GM13977 (cell line): ENCODE measurements around the gene MRPS12.

Experiments used
- DNase-seq: peaks from one replicate; pipeline ENCODE4 v3.0.0; 2012; ENCODE audit warnings: low spot score
- CTCF ChIP-seq: IDR thresholded peaks from 2 replicates; pipeline ENCODE4 v1.5.1; 2012; ENCODE audit warnings: mild to moderate bottlenecking, control low read depth; ENCODE audit not compliant: insufficient read depth; ENCODE audit errors: extremely low read depth, missing control alignments
- in situ Hi-C: fragments of 300-500 bp; cut with MboI; formaldehyde crosslinking; loops from one replicate; pipeline ENCODE4 v1.12.0; 2022; ENCODE audit warnings: low sequenced_read_pairs, low pct_unique_long_range_greater_than_20kb, mixed read lengths, inconsistent platforms; ENCODE audit not compliant: unreplicated experiment

The MRPS12 gene

GRCh38 chr19:38970664-38971532, 40.2 kb downstream of the MRPS12 start:
- in situ Hi-C loops, result no loop called here
- TF ChIP-seq CTCF, result no peak
- no peak for DNase-seq

GRCh38 chr19:38971672-38972071, 40.9 kb downstream of the MRPS12 start:
- in situ Hi-C loops, result no loop called here
- no peak for TF ChIP-seq CTCF
- DNase-seq, result no peak

GRCh38 chr19:38974624-38975213, 44.0 kb downstream of the MRPS12 start:
- in situ Hi-C loops, result no loop called here
- no peak for DNase-seq
- TF ChIP-seq CTCF, result no peak

- in situ Hi-C loops, result no loop called here
- DNase-seq, result peak; percentile 38
- TF ChIP-seq CTCF, result peak; percentile 1
These were observed 44.6 kb downstream of the MRPS12 start, which contains the start of gene FBXO17 for GRCh38 chr19:38975214-38975860. Gene FBXO17 (minus strand): TSS chr19:38975742. CDS start chr19:38950319, 25,423 bp downstream.

GRCh38 chr19:38975861-38976271, 45.1 kb downstream of the MRPS12 start:
- TF ChIP-seq CTCF, result no peak
- in situ Hi-C loops, result no loop called here
- no peak for DNase-seq

- peak; percentile 76 for DNase-seq
- TF ChIP-seq CTCF, result no peak
- in situ Hi-C loops, result no loop called here
These were observed 46.9 kb downstream of the MRPS12 start for GRCh38 chr19:38977445-38978325.
